Measurements from ENCODE around the gene PLPPR5.

Gene PLPPR5

GRCh38 chr1:98849969-98850636, 154.6 kb downstream of the PLPPR5 start:
- DNase-seq (ENCODE audit: low read depth): no peak

- DNase-seq (ENCODE audit: low read depth): no peak
These were observed 162.4 kb downstream of the PLPPR5 start for GRCh38 chr1:98842241-98842640.

All from amniotic epithelial cell (primary cell).